Measurements from ENCODE around the gene PTPRO.

PTPRO gene

DNA sequence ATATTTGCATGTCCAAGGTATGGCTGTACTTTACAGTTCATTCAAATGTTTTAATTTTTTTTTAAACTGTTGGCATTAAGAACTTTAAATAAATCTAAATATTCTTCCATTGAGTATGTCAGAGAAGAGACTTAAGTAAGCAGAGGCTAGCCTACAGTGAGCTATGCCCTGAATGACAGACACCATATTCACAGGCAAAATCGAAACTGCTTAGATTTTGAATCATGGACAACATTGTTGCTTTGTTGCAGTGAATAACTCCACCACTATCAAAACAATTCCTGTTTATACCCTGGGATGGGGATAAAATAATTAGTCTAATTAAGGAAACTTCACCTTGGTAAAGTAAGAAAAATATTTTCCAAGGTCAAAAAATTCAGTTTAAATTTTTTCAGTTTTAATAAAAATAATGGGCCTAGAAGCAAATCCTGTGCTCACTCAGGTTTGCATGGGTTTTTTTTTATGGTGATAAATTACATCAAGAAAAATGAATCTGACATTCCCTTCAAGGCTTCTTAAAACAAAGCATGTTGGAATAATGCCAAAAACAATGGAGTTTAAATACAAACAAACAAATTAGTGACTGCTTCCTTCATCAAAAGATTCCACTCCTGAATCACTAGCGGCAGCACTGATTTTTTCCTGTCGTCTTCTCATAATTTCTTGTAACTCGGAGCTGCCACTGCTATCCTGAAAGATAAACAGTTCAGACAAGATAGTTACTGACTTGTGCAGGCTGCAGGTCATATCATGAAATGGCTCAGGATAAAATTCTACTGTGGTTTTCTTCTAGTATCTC lies 298.6 kb downstream of the PTPRO start:
- DNase-seq: no peak
- Histone ChIP-seq H3K4me3 (ENCODE audit: low read depth, low read length) (no peak overlapping the region), H3K9me3 (no peaks in the 10 kb centered on the region), H3K36me3 (no peaks in the 10 kb centered on the region), H3K27me3 (peaks cover 26% of the 10 kb centered on the region), H3K4me1 (no peaks in the 10 kb centered on the region)
- TF ChIP-seq, protein P1, sequence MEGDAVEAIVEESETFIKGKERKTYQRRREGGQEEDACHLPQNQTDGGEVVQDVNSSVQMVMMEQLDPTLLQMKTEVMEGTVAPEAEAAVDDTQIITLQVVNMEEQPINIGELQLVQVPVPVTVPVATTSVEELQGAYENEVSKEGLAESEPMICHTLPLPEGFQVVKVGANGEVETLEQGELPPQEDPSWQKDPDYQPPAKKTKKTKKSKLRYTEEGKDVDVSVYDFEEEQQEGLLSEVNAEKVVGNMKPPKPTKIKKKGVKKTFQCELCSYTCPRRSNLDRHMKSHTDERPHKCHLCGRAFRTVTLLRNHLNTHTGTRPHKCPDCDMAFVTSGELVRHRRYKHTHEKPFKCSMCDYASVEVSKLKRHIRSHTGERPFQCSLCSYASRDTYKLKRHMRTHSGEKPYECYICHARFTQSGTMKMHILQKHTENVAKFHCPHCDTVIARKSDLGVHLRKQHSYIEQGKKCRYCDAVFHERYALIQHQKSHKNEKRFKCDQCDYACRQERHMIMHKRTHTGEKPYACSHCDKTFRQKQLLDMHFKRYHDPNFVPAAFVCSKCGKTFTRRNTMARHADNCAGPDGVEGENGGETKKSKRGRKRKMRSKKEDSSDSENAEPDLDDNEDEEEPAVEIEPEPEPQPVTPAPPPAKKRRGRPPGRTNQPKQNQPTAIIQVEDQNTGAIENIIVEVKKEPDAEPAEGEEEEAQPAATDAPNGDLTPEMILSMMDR (IDR thresholded peaks at IDR 0.05; ENCODE audit: low read depth, low read length): no peak

DNA sequence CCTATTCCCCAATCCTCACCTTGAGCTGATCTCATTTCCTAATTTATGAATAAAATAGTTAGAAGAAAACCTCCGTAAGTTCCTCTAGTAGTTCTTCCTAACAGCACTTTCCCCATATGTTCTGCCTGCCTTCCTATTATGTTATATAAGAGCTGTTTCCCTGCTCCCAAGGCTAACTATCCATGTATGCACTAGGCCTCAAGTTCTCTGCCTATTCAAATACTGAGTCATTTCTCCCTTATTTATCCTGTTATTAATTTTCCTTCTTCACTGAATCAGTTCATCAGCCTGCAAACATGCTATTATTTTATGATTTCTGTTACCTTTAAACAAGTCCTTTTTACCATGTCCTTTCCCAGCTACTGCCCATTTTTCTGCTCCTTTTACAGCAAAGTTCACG lies 302.8 kb downstream of the PTPRO start:
- peaks cover 20% of the 10 kb centered on the region for H3K27me3 ChIP-seq

DNA sequence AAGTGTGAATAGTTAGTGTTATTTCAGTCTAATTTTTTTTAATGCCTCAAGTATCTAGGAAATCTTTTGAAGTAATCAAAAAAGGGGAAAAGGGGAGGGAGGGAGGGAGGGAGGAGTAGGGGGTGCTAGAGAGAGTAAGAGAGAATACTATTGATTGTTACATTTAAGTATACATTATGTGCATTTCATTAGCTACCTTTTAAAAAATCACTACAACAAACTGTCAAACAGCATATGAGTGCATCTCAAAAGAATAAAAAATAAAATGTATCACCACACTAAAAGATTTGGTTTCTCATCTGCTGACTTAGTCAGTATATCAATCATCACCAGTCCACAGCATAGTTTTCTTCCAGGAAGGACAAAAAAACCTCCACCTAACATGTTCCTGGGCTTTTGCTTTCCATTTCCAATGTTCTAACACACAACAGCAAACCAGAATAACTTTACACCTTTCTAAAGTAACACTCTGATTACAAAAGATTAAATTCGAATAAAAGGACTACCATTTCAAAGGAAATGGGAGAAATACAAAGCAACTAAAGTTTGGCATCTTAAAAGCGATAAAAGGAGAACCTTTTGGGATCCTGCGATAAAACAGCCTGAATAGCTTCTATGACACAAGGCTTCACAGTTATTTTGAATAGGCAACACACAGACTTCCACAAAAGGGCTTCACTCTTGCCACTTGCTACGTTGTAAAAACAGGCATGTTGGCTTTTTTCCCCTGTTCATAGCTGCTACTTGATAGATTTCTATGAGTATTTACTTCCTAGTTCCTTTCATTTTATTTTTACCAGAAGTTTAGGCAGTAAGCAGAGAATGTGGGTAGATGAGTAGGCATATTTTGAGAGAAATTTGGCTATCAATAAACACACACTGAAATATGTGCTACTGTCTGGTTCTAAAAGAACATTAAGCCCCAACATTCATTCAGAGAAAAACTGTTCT lies 306.0 kb downstream of the PTPRO start:
- Histone ChIP-seq H3K9me3 (no peaks in the 10 kb centered on the region), H3K4me3 (ENCODE audit: low read depth, low read length) (no peak overlapping the region), H3K4me1 (no peaks in the 10 kb centered on the region), H3K27me3 (peaks cover 15% of the 10 kb centered on the region), H3K36me3 (no peaks in the 10 kb centered on the region)
- TF ChIP-seq, protein P1 (IDR thresholded peaks at IDR 0.05; ENCODE audit: low read depth, low read length): no peak
- no peak for DNase-seq

More for the DNA sequence above, 302.8 kb downstream of the PTPRO start:
- no peak for DNase-seq
- H3K9me3 ChIP-seq: no peaks in the 10 kb centered on the region
- H3K4me3 ChIP-seq (ENCODE audit: low read depth, low read length): no peak overlapping the region
- TF ChIP-seq, protein P1 (IDR thresholded peaks at IDR 0.05; ENCODE audit: low read depth, low read length): no peak
- no peaks in the 10 kb centered on the region for H3K36me3 ChIP-seq
- H3K4me1 ChIP-seq: no peaks in the 10 kb centered on the region

DNA sequence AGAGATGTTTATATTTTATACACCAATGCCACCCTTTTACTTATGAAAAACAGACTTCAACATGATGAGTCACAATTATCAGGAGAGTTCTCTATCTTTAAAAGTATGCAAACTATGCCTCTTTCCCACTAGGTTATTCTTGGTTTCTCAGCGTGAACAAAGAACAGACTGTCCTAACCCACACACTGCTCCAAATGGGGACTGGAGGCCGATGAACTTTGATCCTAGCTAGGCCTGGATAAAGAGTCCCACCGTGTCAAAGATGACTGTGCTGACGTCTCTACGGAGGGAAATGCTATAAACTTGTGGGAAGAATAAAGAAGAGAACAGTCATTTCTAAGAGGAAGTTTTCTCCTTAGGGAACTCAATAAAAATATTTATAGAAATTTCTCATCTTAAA lies 306.8 kb downstream of the PTPRO start:
- no peaks in the 10 kb centered on the region for H3K4me1 ChIP-seq
- no peak overlapping the region for H3K4me3 ChIP-seq (ENCODE audit: low read depth, low read length)
- no peak for DNase-seq
- H3K27me3 ChIP-seq: peaks cover 21% of the 10 kb centered on the region
- TF ChIP-seq, protein P1 (IDR thresholded peaks at IDR 0.05; ENCODE audit: low read depth, low read length): no peak
- no peaks in the 10 kb centered on the region for H3K36me3 ChIP-seq
- no peaks in the 10 kb centered on the region for H3K9me3 ChIP-seq

DNA sequence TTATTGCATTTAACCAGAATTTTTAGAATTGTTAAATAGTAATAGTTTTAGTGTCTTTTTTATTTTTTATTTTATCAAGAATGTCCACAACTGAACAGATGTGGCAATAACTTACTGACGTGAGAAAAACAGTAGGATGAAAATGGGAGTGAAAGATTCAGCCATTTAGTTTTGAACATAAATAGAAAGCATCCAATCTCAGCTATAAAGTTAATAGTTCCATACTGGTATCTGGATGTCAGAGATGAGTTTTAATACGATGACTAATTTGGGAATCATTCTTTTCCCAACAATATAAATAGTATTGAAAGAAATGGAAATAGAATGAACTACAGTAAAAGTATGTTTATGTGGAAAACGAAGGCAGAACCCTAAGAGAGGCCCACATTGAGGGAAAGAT lies 307.5 kb downstream of the PTPRO start:
- TF ChIP-seq, protein P1 (IDR thresholded peaks at IDR 0.05; ENCODE audit: low read depth, low read length): no peak
- no peaks in the 10 kb centered on the region for H3K9me3 ChIP-seq
- peaks cover 23% of the 10 kb centered on the region for H3K27me3 ChIP-seq
- H3K4me1 ChIP-seq: no peaks in the 10 kb centered on the region
- no peaks in the 10 kb centered on the region for H3K36me3 ChIP-seq
- no peak overlapping the region for H3K4me3 ChIP-seq (ENCODE audit: low read depth, low read length)
- DNase-seq: no peak

Measured in BE2C (cell line).